CD14-positive monocyte (primary cell): ENCODE measurements around the gene IRF2. TPM values are rescaled to one million over a fixed set of nuclear protein-coding genes. Genes with fewer than 3 reads are reported as not detected.

Experiments
- DNase-seq, 3 donors: peaks; one replicate each; pipeline ENCODE4 v3.0.0-alpha.2; 2011 to 2022
- H2AFZ ChIP-seq: 2 replicates; pipeline ENCODE4 v1.6.0; 2012; ENCODE audit warnings: mild to moderate bottlenecking, low read depth, low read length, inconsistent platforms; ENCODE audit not compliant: insufficient read depth, poor library complexity, severe bottlenecking
- H3K27ac ChIP-seq, 2 donors: 1 replicate in 1 of 2; 2 replicates in 1 of 2; pipeline ENCODE4 v1.5.1; 2012 to 2013; ENCODE audit warnings: low read length in 2 of 2, control low read depth in 1 of 2, inconsistent platforms in 1 of 2, low read depth in 1 of 2, mild to moderate bottlenecking in 1 of 2
- H3K27me3 ChIP-seq, 2 donors: one replicate each; pipeline versions ENCODE4 v1.6.0 to v1.6.1; 2011 to 2013; ENCODE audit warnings: low read length in 2 of 2; ENCODE audit not compliant: control insufficient read depth in 2 of 2, insufficient read depth in 2 of 2
- H3K36me3 ChIP-seq, 2 donors: replicated peaks in 1 of 2; 1 replicate in 1 of 2; 2 replicates in 1 of 2; pipeline versions ENCODE4 v1.5.1 to v1.6.1; 2012 to 2013; ENCODE audit warnings: low read length in 2 of 2, control low read depth in 1 of 2, inconsistent platforms in 1 of 2, mild to moderate bottlenecking in 1 of 2; ENCODE audit not compliant: insufficient read depth in 2 of 2, control insufficient read depth in 1 of 2
- H3K4me1 ChIP-seq, 2 donors: 1 replicate in 1 of 2; 2 replicates in 1 of 2; pipeline versions ENCODE4 v1.5.1 to v1.6.1; 2012 to 2013; ENCODE audit warnings: low read length in 2 of 2, control low read depth in 1 of 2, inconsistent platforms in 1 of 2, mild to moderate bottlenecking in 1 of 2, moderate library complexity in 1 of 2; ENCODE audit not compliant: insufficient read depth in 2 of 2, control insufficient read depth in 1 of 2
- H3K4me2 ChIP-seq: replicated peaks from 2 replicates; pipeline ENCODE3; 2012; ENCODE audit warnings: low read length, moderate library complexity, mild to moderate bottlenecking; ENCODE audit not compliant: poor library complexity, severe bottlenecking; ENCODE audit errors: extremely low read depth
- H3K4me3 ChIP-seq, 3 experiments: fragments of 200-600 bp in 1 of 3; sonication (generic) in 1 of 3; replicated peaks in 1 of 3; 1 replicate in 2 of 3; 2 replicates in 1 of 3; pipeline ENCODE4 v1.5.1; 2011 to 2013; ENCODE audit warnings: low read length in 3 of 3, mild to moderate bottlenecking in 3 of 3, control low read depth in 2 of 3, low read depth in 2 of 3, inconsistent platforms in 1 of 3, moderate library complexity in 1 of 3
- H3K79me2 ChIP-seq: 2 replicates; pipeline ENCODE4 v1.6.0; 2012; ENCODE audit warnings: mild to moderate bottlenecking, control low read depth, inconsistent platforms, low read length, moderate library complexity; ENCODE audit not compliant: insufficient read depth
- H3K9ac ChIP-seq: 2 replicates; pipeline ENCODE4 v1.6.0; 2017; ENCODE audit warnings: low read length, mild to moderate bottlenecking; ENCODE audit not compliant: insufficient read depth, poor library complexity, severe bottlenecking
- H3K9me3 ChIP-seq, 2 donors: replicated peaks in 1 of 2; 1 replicate in 1 of 2; 2 replicates in 1 of 2; pipeline versions ENCODE4 v1.5.1 to v1.6.1; 2012 to 2013; ENCODE audit warnings: low read length in 2 of 2, control low read depth in 1 of 2; ENCODE audit not compliant: control insufficient read depth in 1 of 2, insufficient read depth in 1 of 2
- H4K20me1 ChIP-seq: 2 replicates; pipeline ENCODE4 v1.6.0; 2012; ENCODE audit warnings: mild to moderate bottlenecking, low read length, control low read depth, moderate library complexity; ENCODE audit not compliant: insufficient read depth
- H3K27ac Mint-ChIP-seq, 7 donors: one replicate each; pipeline ENCODE4 v1.8.0; 2020; ENCODE audit warnings: mild to moderate bottlenecking in 7 of 7, mixed read lengths in 7 of 7, moderate library complexity in 6 of 7, inconsistent platforms in 2 of 7
- H3K27me3 Mint-ChIP-seq, 3 donors: one replicate each; pipeline ENCODE4 v1.8.0; 2021 to 2022; ENCODE audit warnings: low read depth in 3 of 3, mild to moderate bottlenecking in 3 of 3, mixed read lengths in 3 of 3, moderate library complexity in 3 of 3, inconsistent platforms in 1 of 3
- H3K36me3 Mint-ChIP-seq, 2 donors: one replicate each; pipeline ENCODE4 v1.8.0; 2020; ENCODE audit warnings: mixed read lengths in 2 of 2, inconsistent platforms in 1 of 2, mild to moderate bottlenecking in 1 of 2
- H3K4me1 Mint-ChIP-seq: one replicate; pipeline ENCODE4 v1.8.0; 2020; ENCODE audit warnings: mild to moderate bottlenecking, mixed read lengths
- H3K4me3 Mint-ChIP-seq, 2 donors: one replicate each; pipeline ENCODE4 v1.8.0; 2020; ENCODE audit warnings: mild to moderate bottlenecking in 2 of 2, mixed read lengths in 2 of 2, moderate library complexity in 1 of 2
- H3K9me3 Mint-ChIP-seq, 7 donors: one replicate each; pipeline ENCODE4 v1.8.0; 2020 to 2022; ENCODE audit warnings: mixed read lengths in 7 of 7, mild to moderate bottlenecking in 6 of 7, moderate library complexity in 6 of 7, inconsistent platforms in 2 of 7
- CTCF ChIP-seq: fragments of 200-600 bp; IDR thresholded peaks from one replicate; pipeline ENCODE4 v1.8.0; 2022; ENCODE audit warnings: antibody characterized with exemption, mild to moderate bottlenecking
- WGBS: methylation state at CpG from one replicate; pipeline ENCODE4 v1.1.5; 2013; ENCODE audit warnings: missing lambda C conversion rate; ENCODE audit not compliant: insufficient coverage; 5-methylcytosine and 5-hydroxymethylcytosine counted together
- intact Hi-C, 2 donors: fragments of 100-400 bp; cut with micrococcal nuclease; formaldehyde crosslinking; loops; one replicate each; pipeline versions ENCODE4 v1.15.0 to v1.15.1; 2023
- polyA plus RNA-seq, 3 donors: library from polyadenylated mRNA; depleted of rRNA in 1 of 3; unstranded in 2 of 3; stranded (reverse) in 1 of 3; fragments of 300-500 nt in 2 of 3; fragments of >200 nt in 1 of 3; fragmentation: Illumina TruSeq in 2 of 3; gene quantifications; 1 replicate in 2 of 3; 2 replicates in 1 of 3; pipeline ENCODE4 v1.2.3, GENCODE V29; 2012 to 2021

The IRF2 gene
- polyA plus RNA-seq, 3 donors: 51.3 to 76.8 (median 56.1) TPM

GRCh38 chr4:184427687-184428086 is 46.7 kb downstream of the IRF2 start:
- H3K4me2 ChIP-seq: no peak overlapping the region
- Mint-ChIP-seq H3K36me3 (peaks cover 74 to 87% of the 10 kb centered on the region in 2 donors), H3K4me1 (peaks cover 32% of the 10 kb centered on the region), H3K9me3 (peaks cover 0 to 5% (median under 1%) of the 10 kb centered on the region in 7 donors), H3K4me3 (no peak overlapping the region), H3K27ac (peak overlapping the region in 3 of 7 donors; percentile 2 to 67 (median 64)), H3K27me3 (peaks cover 0 to 2% (median 0%) of the 10 kb centered on the region in 3 donors)
- peaks cover 95% of the 10 kb centered on the region for H4K20me1 ChIP-seq
- peaks cover 46 to 80% of the 10 kb centered on the region in 2 donors for H3K36me3 ChIP-seq
- DNase-seq: no peak
- no peak overlapping the region for H2AFZ ChIP-seq
- H3K4me1 ChIP-seq: peaks cover 5 to 6% of the 10 kb centered on the region in 2 donors
- peak overlapping the region in 1 of 2 donors; percentile 30 for H3K27ac ChIP-seq
- H3K9me3 ChIP-seq: no peaks in the 10 kb centered on the region
- TF ChIP-seq CTCF: no peak
- H3K9ac ChIP-seq: no peak overlapping the region
- no peak overlapping the region for H3K4me3 ChIP-seq
- H3K79me2 ChIP-seq: peaks cover 76% of the 10 kb centered on the region
- intact Hi-C loops: loop anchor here in 1 of 2 donors (5.0 kb wide), 1 partner anchor 35 kb away; no protein-coding TSS in a partner anchor
- no peaks in the 10 kb centered on the region for H3K27me3 ChIP-seq
- WGBS: no CpG with 5 or more reads among the region's 1 CpG

DNA sequence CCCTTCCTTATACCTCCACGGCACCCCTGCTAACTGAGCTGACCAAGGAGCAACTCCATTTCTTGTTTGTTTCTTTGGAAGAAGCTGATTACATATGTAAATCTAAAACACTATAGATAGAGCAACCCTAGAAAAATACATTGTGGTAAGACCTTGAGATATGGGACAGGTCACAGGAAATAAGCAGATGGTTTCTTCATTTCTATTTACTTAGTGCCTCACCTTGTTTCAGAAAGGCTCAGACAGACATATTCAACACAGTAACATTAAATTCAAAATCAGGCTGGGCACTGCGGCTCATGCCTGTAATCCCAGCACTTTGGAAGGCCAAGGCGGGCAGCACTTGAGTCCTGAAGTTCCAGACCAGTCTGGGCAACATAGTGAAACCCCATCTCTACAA is 47.3 kb downstream of the IRF2 start:
- peak overlapping the region in 2 of 7 donors; percentile 6 to 67 for H3K27ac Mint-ChIP-seq
- Histone ChIP-seq H3K4me3 (no peak overlapping the region), H3K79me2 (peaks cover 76% of the 10 kb centered on the region), H3K27ac (peak overlapping the region in 1 of 2 donors; percentile 39), H3K36me3 (peaks cover 48 to 81% of the 10 kb centered on the region in 2 donors), H3K4me2 (no peak overlapping the region), H3K9ac (no peak overlapping the region), H4K20me1 (peaks cover 91% of the 10 kb centered on the region), H3K27me3 (no peaks in the 10 kb centered on the region), H2AFZ (no peak overlapping the region), H3K4me1 (peaks cover 2% of the 10 kb centered on the region in 2 donors), H3K9me3 (no peaks in the 10 kb centered on the region)
- intact Hi-C loops: loop anchor here in 1 of 2 donors (5.0 kb wide), 1 partner anchor 35 kb away; no protein-coding TSS in a partner anchor
- TF ChIP-seq CTCF: no peak
- H3K9me3 Mint-ChIP-seq: peaks cover 0 to 7% (median 3%) of the 10 kb centered on the region in 7 donors
- no peak for DNase-seq
- peaks cover 0 to 2% (median 0%) of the 10 kb centered on the region in 3 donors for H3K27me3 Mint-ChIP-seq
- H3K4me3 Mint-ChIP-seq: no peak overlapping the region
- peaks cover 74 to 87% of the 10 kb centered on the region in 2 donors for H3K36me3 Mint-ChIP-seq
- peaks cover 27% of the 10 kb centered on the region for H3K4me1 Mint-ChIP-seq
- WGBS: 100% methylated on average over 1 of the region's 3 CpGs
